WTC11 (cell line): ENCODE data around the gene RASD1. TPM values are rescaled to one million over a fixed set of nuclear protein-coding genes. Genes with fewer than 3 reads are reported as not detected.

Experiments
- ATAC-seq: fragments of 200-7000 bp; cut with Tn5 transposase; 2 replicates; pipeline ENCODE4 v1.10.0; 2021; ENCODE audit warnings: mild to moderate bottlenecking, moderate library complexity
- CTCF ChIA-PET: fragments of 300-600 bp; sonication (Branson Sonifier 250); formaldehyde crosslinking; loops from one replicate; lab custom pipeline; 2021; ENCODE audit warnings: antibody characterized with exemption; lab: Charles Lee
- POLR2A ChIA-PET: fragments of 350-600 bp; sonication (Branson Sonifier 250); formaldehyde crosslinking; loops from one replicate; lab custom pipeline; 2021; ENCODE audit warnings: antibody characterized with exemption; lab: Charles Lee
- DNase-seq: peaks from one replicate; pipeline ENCODE4 v3.0.0; 2021; ENCODE audit warnings: low spot score
- H3K27ac Mint-ChIP-seq: 2 replicates; pipeline ENCODE4 v1.8.0; 2021; ENCODE audit warnings: mixed read lengths
- H3K27me3 Mint-ChIP-seq: 2 replicates; pipeline ENCODE4 v1.8.0; 2021; ENCODE audit warnings: low read depth, mild to moderate bottlenecking, moderate library complexity, mixed read lengths
- H3K36me3 Mint-ChIP-seq: 2 replicates; pipeline ENCODE4 v1.8.0; 2021; ENCODE audit warnings: mixed read lengths
- H3K4me1 Mint-ChIP-seq: 2 replicates; pipeline ENCODE4 v1.8.0; 2022; ENCODE audit warnings: mixed read lengths
- H3K4me3 Mint-ChIP-seq: 2 replicates; pipeline ENCODE4 v1.8.0; 2021; ENCODE audit warnings: mild to moderate bottlenecking, moderate library complexity, mixed read lengths
- H3K9me3 Mint-ChIP-seq: 2 replicates; pipeline ENCODE4 v1.8.0; 2021; ENCODE audit warnings: mixed read lengths
- ARID4B ChIP-seq: sonication (generic); formaldehyde crosslinking; IDR thresholded peaks from 2 replicates; pipeline ENCODE4 v1.8.0; 2023; ENCODE audit warnings: missing genetic modification reagents, mild to moderate bottlenecking, borderline replicate concordance
- ATF2 ChIP-seq: sonication (generic); formaldehyde crosslinking; IDR thresholded peaks from 2 replicates; pipeline ENCODE4 v1.8.1; 2022; ENCODE audit warnings: low read depth, missing genetic modification reagents, borderline replicate concordance
- CREM ChIP-seq: sonication (generic); formaldehyde crosslinking; IDR thresholded peaks from 2 replicates; pipeline ENCODE4 v1.8.1; 2022; ENCODE audit warnings: mild to moderate bottlenecking, missing genetic modification reagents, moderate library complexity
- ERG ChIP-seq: fragments of 250-450 bp; sonication (Bioruptor Pico); IDR thresholded peaks from 2 replicates; pipeline ENCODE4 v1.8.0; 2021; ENCODE audit warnings: mild to moderate bottlenecking
- ESRRA ChIP-seq: sonication (generic); formaldehyde crosslinking; IDR thresholded peaks from 2 replicates; pipeline ENCODE4 v1.8.1; 2022; ENCODE audit warnings: mild to moderate bottlenecking, missing genetic modification reagents, borderline replicate concordance
- GRHL2 ChIP-seq: fragments of 250-450 bp; sonication (Bioruptor Pico); IDR thresholded peaks from 2 replicates; pipeline ENCODE4 v1.8.0; 2022; ENCODE audit warnings: mild to moderate bottlenecking, moderate library complexity; ENCODE audit not compliant: insufficient replicate concordance, severe bottlenecking
- GTF2I ChIP-seq: fragments of 250-450 bp; sonication (Bioruptor Pico); conservative IDR thresholded peaks from 2 replicates; pipeline ENCODE4 v1.4.0; 2021; ENCODE audit warnings: mild to moderate bottlenecking
- HMGXB4 ChIP-seq: sonication (generic); formaldehyde crosslinking; IDR thresholded peaks from 2 replicates; pipeline ENCODE4 v1.8.1; 2023; ENCODE audit warnings: mild to moderate bottlenecking, moderate library complexity, missing genetic modification reagents
- MYBL2 ChIP-seq: sonication (generic); formaldehyde crosslinking; IDR thresholded peaks from 2 replicates; pipeline ENCODE4 v1.8.1; 2023; ENCODE audit warnings: mild to moderate bottlenecking, moderate library complexity, missing genetic modification reagents
- PRDM15 ChIP-seq: sonication (generic); formaldehyde crosslinking; IDR thresholded peaks from 2 replicates; pipeline ENCODE4 v1.8.0; 2022; ENCODE audit warnings: missing genetic modification reagents
- SMAD3 ChIP-seq: sonication (generic); formaldehyde crosslinking; IDR thresholded peaks from 2 replicates; pipeline ENCODE4 v1.8.0; 2022; ENCODE audit warnings: missing genetic modification reagents, mild to moderate bottlenecking, borderline replicate concordance
- SMAD4 ChIP-seq: sonication (generic); formaldehyde crosslinking; IDR thresholded peaks from 2 replicates; pipeline ENCODE4 v1.8.0; 2022; ENCODE audit warnings: mild to moderate bottlenecking, missing genetic modification reagents
- ZBTB21 ChIP-seq: sonication (generic); formaldehyde crosslinking; IDR thresholded peaks from 2 replicates; pipeline ENCODE4 v1.8.1; 2023; ENCODE audit warnings: mild to moderate bottlenecking, missing genetic modification reagents, borderline replicate concordance
- ZBTB43 ChIP-seq: sonication (generic); formaldehyde crosslinking; IDR thresholded peaks from 2 replicates; pipeline ENCODE4 v1.8.1; 2023; ENCODE audit warnings: mild to moderate bottlenecking, missing genetic modification reagents
- ZNF263 ChIP-seq: sonication (generic); formaldehyde crosslinking; IDR thresholded peaks from 2 replicates; pipeline ENCODE4 v1.8.1; 2022; ENCODE audit warnings: low read depth, mild to moderate bottlenecking, moderate library complexity, missing genetic modification reagents
- ZNF317 ChIP-seq: sonication (generic); formaldehyde crosslinking; IDR thresholded peaks from 2 replicates; pipeline ENCODE4 v1.8.1; 2023; ENCODE audit warnings: low read depth, mild to moderate bottlenecking, moderate library complexity, missing genetic modification reagents, borderline replicate concordance
- total RNA-seq: library from RNA; stranded (reverse); gene quantifications from 3 replicates; pipeline ENCODE4 v1.2.3, GENCODE V29; 2021

The RASD1 gene
- total RNA-seq, 1 experiment from 2014 or later: 5.1 TPM

GRCh38 chr17:17506181-17506741 lies 10.1 kb upstream of the RASD1 start (continued):
- no peak for TF ChIP-seq CREM

GRCh38 chr17:17505610-17506171 lies 9.5 kb upstream of the RASD1 start:
- TF ChIP-seq ZBTB21 (no peak), MYBL2 (CRISPR knock-in tag) (no peak), ERG (CRISPR knock-in tag) (no peak), GRHL2 (CRISPR knock-in tag) (no peak), SMAD3 (CRISPR knock-in tag) (no peak), PRDM15 (no peak), GTF2I (CRISPR knock-in tag) (no peak; the same call in 1 of the 2 replicates), ARID4B (CRISPR knock-in tag) (no peak), HMGXB4 (no peak), ZNF263 (no peak)
- no peak overlapping the region for H3K4me3 Mint-ChIP-seq
- H3K36me3 Mint-ChIP-seq: no peaks in the 10 kb centered on the region
- no peak for DNase-seq
- H3K27me3 Mint-ChIP-seq: no peaks in the 10 kb centered on the region
- ChIA-PET POLR2A (no interaction called here), CTCF (interaction anchor here (1.1 to 3.4 kb wide), 5 partner anchors 9 to 136 kb away, joined by 3 to 20 read pairs (median 6); partner anchors contain the start of gene RASD1)
- no peaks in the 10 kb centered on the region for H3K9me3 Mint-ChIP-seq
- H3K27ac Mint-ChIP-seq: no peak overlapping the region
- ATAC-seq: no peak
- peaks cover 3% of the 10 kb centered on the region; the same call in 1 of the 2 replicates for H3K4me1 Mint-ChIP-seq

- H3K27me3 Mint-ChIP-seq: no peaks in the 10 kb centered on the region
- peaks cover 3% of the 10 kb centered on the region; the same call in 1 of the 2 replicates for H3K4me1 Mint-ChIP-seq
- DNase-seq: no peak
- ChIA-PET CTCF (interaction anchor here (1.1 to 3.4 kb wide), 5 partner anchors 9 to 137 kb away, joined by 3 to 20 read pairs (median 6); partner anchors contain the start of gene RASD1), POLR2A (no interaction called here)
- H3K4me3 Mint-ChIP-seq: no peak overlapping the region
- peak overlapping the region; percentile 68 for H3K27ac Mint-ChIP-seq
- H3K36me3 Mint-ChIP-seq: no peaks in the 10 kb centered on the region
- no peaks in the 10 kb centered on the region for H3K9me3 Mint-ChIP-seq
- TF ChIP-seq ERG (CRISPR knock-in tag) (no peak), ATF2 (no peak), ZNF317 (CRISPR knock-in tag) (no peak), SMAD4 (CRISPR knock-in tag) (no peak), ESRRA (CRISPR knock-in tag) (no peak), ZBTB43 (CRISPR knock-in tag) (no peak), ZNF263 (no peak)
- ATAC-seq: no peak
These were observed 9.0 kb upstream of the RASD1 start for GRCh38 chr17:17505151-17505550.
